IMR-90 (cell line): Measurements from ENCODE around the gene SMO. TPM values are rescaled to one million over a fixed set of nuclear protein-coding genes. Genes with fewer than 3 reads are reported as not detected.

Experiments used
- ATAC-seq: fragments of 200-7000 bp; cut with Tn5 transposase; 2 replicates; pipeline ENCODE4 v1.9.1; 2020; ENCODE audit warnings: low read depth, mild to moderate bottlenecking, moderate library complexity
- BruUV-seq: library from RNA; stranded (reverse); fragments of 400-500 nt; replicated peaks from 2 replicates; lab custom pipeline; 2021; lab: Mats Ljungman, UMichigan
- CTCF ChIA-PET: fragments of 300-600 bp; formaldehyde crosslinking; extraction: SDS; loops from one replicate; lab custom pipeline; 2021; ENCODE audit warnings: antibody characterized with exemption; lab: Yijun Ruan, JAX
- POLR2A ChIA-PET: fragments of 300-600 bp; sonication (Branson Sonifier 250); formaldehyde crosslinking; loops from one replicate; lab custom pipeline; 2022; ENCODE audit warnings: antibody characterized with exemption; ENCODE audit not compliant: unreplicated experiment; lab: Charles Lee
- DNase-seq: peaks from one replicate; pipeline ENCODE4 v3.0.0; 2013
- H2AFZ ChIP-seq: replicated peaks from 2 replicates; pipeline ENCODE3; 2013; ENCODE audit warnings: low read length, mild to moderate bottlenecking; ENCODE audit not compliant: poor library complexity
- H2AK5ac ChIP-seq: 2 replicates; pipeline ENCODE4 v1.6.1; 2013; ENCODE audit warnings: low read depth, low read length, inconsistent platforms
- H2AK9ac ChIP-seq: replicated peaks from 2 replicates; pipeline ENCODE3; 2013; ENCODE audit warnings: mild to moderate bottlenecking, low read depth, low read length, moderate library complexity; ENCODE audit not compliant: poor library complexity
- H2BK120ac ChIP-seq: 2 replicates; pipeline ENCODE4 v1.6.1; 2013; ENCODE audit warnings: low read depth, low read length, inconsistent platforms
- H2BK15ac ChIP-seq: 3 replicates; pipeline ENCODE4 v1.6.1; 2013; ENCODE audit warnings: low read depth, low read length, inconsistent platforms
- H2BK20ac ChIP-seq: 2 replicates; pipeline ENCODE4 v1.6.1; 2013; ENCODE audit warnings: low read depth, mild to moderate bottlenecking, inconsistent platforms, low read length, moderate library complexity
- H2BK5ac ChIP-seq: 2 replicates; pipeline ENCODE4 v1.6.1; 2013; ENCODE audit warnings: mild to moderate bottlenecking, low read depth, low read length, inconsistent platforms; ENCODE audit not compliant: poor library complexity, severe bottlenecking
- H3K14ac ChIP-seq: replicated peaks from 2 replicates; pipeline ENCODE4 v1.6.1; 2013; ENCODE audit warnings: low read depth, low read length, inconsistent platforms
- H3K18ac ChIP-seq: 2 replicates; pipeline ENCODE4 v1.6.1; 2013; ENCODE audit warnings: low read depth, low read length, control low read depth
- H3K23ac ChIP-seq: 2 replicates; pipeline ENCODE4 v1.6.1; 2013; ENCODE audit warnings: low read depth, low read length, inconsistent platforms
- H3K27ac ChIP-seq: 2 replicates; pipeline ENCODE4 v1.5.1; 2013; ENCODE audit warnings: mild to moderate bottlenecking, control low read depth, low read length; ENCODE audit not compliant: insufficient read depth
- H3K27me3 ChIP-seq: 2 replicates; pipeline ENCODE4 v1.6.1; 2013; ENCODE audit warnings: low read length; ENCODE audit not compliant: control insufficient read depth, insufficient read depth
- H3K36me3 ChIP-seq: 2 replicates; pipeline ENCODE4 v1.6.1; 2013; ENCODE audit warnings: low read length, mixed read lengths; ENCODE audit not compliant: control insufficient read depth, insufficient read depth
- H3K4ac ChIP-seq: 2 replicates; pipeline ENCODE4 v1.6.1; 2013; ENCODE audit warnings: low read depth, low read length, inconsistent platforms
- H3K4me1 ChIP-seq: 2 replicates; pipeline ENCODE4 v1.6.1; 2013; ENCODE audit warnings: low read length, mixed read lengths; ENCODE audit not compliant: control insufficient read depth, insufficient read depth
- H3K4me2 ChIP-seq: 2 replicates; pipeline ENCODE4 v1.6.1; 2013; ENCODE audit warnings: low read depth, mild to moderate bottlenecking, control low read depth, low read length, moderate library complexity
- H3K4me3 ChIP-seq: 2 replicates; pipeline ENCODE4 v1.5.1; 2013; ENCODE audit warnings: low read depth, mild to moderate bottlenecking, control low read depth, low read length, moderate library complexity; ENCODE audit not compliant: insufficient read depth
- H3K56ac ChIP-seq: 2 replicates; pipeline ENCODE4 v1.6.1; 2013; ENCODE audit warnings: low read length, inconsistent platforms; ENCODE audit not compliant: insufficient read depth; ENCODE audit errors: extremely low read depth
- H3K79me1 ChIP-seq, 2 experiments: 2 replicates each; pipeline ENCODE4 v1.6.1; 2013; ENCODE audit warnings: low read length in 2 of 2, inconsistent platforms in 1 of 2, low read depth in 1 of 2
- H3K9ac ChIP-seq: 2 replicates; pipeline ENCODE4 v1.6.1; 2013; ENCODE audit warnings: low read depth, low read length, control low read depth
- H3K9me1 ChIP-seq: 2 replicates; pipeline ENCODE4 v1.6.1; 2013; ENCODE audit warnings: low read length, inconsistent platforms; ENCODE audit not compliant: insufficient read depth
- H3K9me3 ChIP-seq: 2 replicates; pipeline ENCODE4 v1.6.1; 2013; ENCODE audit warnings: low read length; ENCODE audit not compliant: control insufficient read depth, insufficient read depth
- H4K20me1 ChIP-seq: 2 replicates; pipeline ENCODE4 v1.6.1; 2013; ENCODE audit warnings: low read length, inconsistent platforms; ENCODE audit not compliant: insufficient read depth
- H4K5ac ChIP-seq: 2 replicates; pipeline ENCODE4 v1.6.1; 2013; ENCODE audit warnings: mild to moderate bottlenecking, low read depth, low read length, control low read depth
- H4K8ac ChIP-seq, 2 experiments: 2 replicates each; pipeline ENCODE4 v1.6.1; 2013; ENCODE audit warnings: low read depth in 2 of 2, low read length in 2 of 2, control low read depth in 1 of 2, inconsistent platforms in 1 of 2
- H4K91ac ChIP-seq: 2 replicates; pipeline ENCODE4 v1.6.1; 2013; ENCODE audit warnings: low read depth, low read length, inconsistent platforms; ENCODE audit not compliant: insufficient read depth
- BHLHE40 ChIP-seq: fragments of 150-350 bp; IDR thresholded peaks from 2 replicates; pipeline ENCODE4 v1.6.1; 2016; ENCODE audit warnings: mild to moderate bottlenecking, low read depth, low read length
- CHD1 ChIP-seq: IDR thresholded peaks from 2 replicates; pipeline ENCODE4 v1.6.1; 2012; ENCODE audit warnings: low read depth, low read length, improper control_type of control experiment
- CTCF ChIP-seq: conservative IDR thresholded peaks from 2 replicates; pipeline ENCODE4 v1.5.1; 2012; ENCODE audit warnings: mild to moderate bottlenecking, low read depth, low read length, improper control_type of control experiment
- ELK1 ChIP-seq: fragments of 150-350 bp; IDR thresholded peaks from 2 replicates; pipeline ENCODE4 v1.6.1; 2016; ENCODE audit warnings: low read depth, mild to moderate bottlenecking, low read length, moderate library complexity, borderline replicate concordance
- FOS ChIP-seq: fragments of 150-350 bp; IDR thresholded peaks from 2 replicates; pipeline ENCODE4 v1.6.1; 2016; ENCODE audit warnings: low read depth, low read length
- MAZ ChIP-seq: IDR thresholded peaks from 2 replicates; pipeline ENCODE4 v1.6.1; 2012; ENCODE audit warnings: low read depth, mild to moderate bottlenecking, low read length, improper control_type of control experiment, moderate library complexity, borderline replicate concordance
- USF2 ChIP-seq: fragments of 150-350 bp; IDR thresholded peaks from 2 replicates; pipeline ENCODE4 v1.6.1; 2017; ENCODE audit warnings: mild to moderate bottlenecking, antibody characterized with exemption, low read length, low read depth
- WGBS, 2 experiments: methylation state at CpG; one replicate each; pipeline versions ENCODE4 v1.1.5 to v1.1.7; 2013; ENCODE audit warnings: missing lambda C conversion rate in 2 of 2; ENCODE audit not compliant: insufficient read length in 1 of 2; ENCODE audit errors: extremely low coverage in 2 of 2; 5-methylcytosine and 5-hydroxymethylcytosine counted together
- dilution Hi-C: fragments of 300-500 bp; cut with HindIII; formaldehyde crosslinking; loops from one replicate; pipeline ENCODE4 v1.14.3; 2018; ENCODE audit warnings: low sequenced_read_pairs; ENCODE audit not compliant: unreplicated experiment
- in situ Hi-C: fragments of 300-500 bp; cut with MboI; formaldehyde crosslinking; loops from 3 replicates; pipeline ENCODE4 v1.14.3; 2019; ENCODE audit warnings: low sequenced_read_pairs, inconsistent platforms, mixed read lengths
- intact Hi-C: fragments of 100-400 bp; cut with micrococcal nuclease; formaldehyde crosslinking; loops from 2 replicates; pipeline ENCODE4 v1.10.0; 2022
- polyA plus RNA-seq, 3 experiments: library from polyadenylated mRNA; depleted of rRNA; stranded (reverse); fragments of >200 nt; gene quantifications; 2 replicates each; pipeline ENCODE4 v1.2.3, GENCODE V29; 2012; ENCODE audit warnings: low replicate concordance in 1 of 3
- total RNA-seq: library from RNA; depleted of rRNA; stranded (reverse); fragments of >200 nt; gene quantifications from 2 replicates; pipeline ENCODE4 v1.2.3, GENCODE V29; 2012

The SMO gene
- total and polyA plus RNA-seq, 2 of the 4 experiments (the other 2 are of a cell fraction), result 18.5 to 24.7 TPM

DNA sequence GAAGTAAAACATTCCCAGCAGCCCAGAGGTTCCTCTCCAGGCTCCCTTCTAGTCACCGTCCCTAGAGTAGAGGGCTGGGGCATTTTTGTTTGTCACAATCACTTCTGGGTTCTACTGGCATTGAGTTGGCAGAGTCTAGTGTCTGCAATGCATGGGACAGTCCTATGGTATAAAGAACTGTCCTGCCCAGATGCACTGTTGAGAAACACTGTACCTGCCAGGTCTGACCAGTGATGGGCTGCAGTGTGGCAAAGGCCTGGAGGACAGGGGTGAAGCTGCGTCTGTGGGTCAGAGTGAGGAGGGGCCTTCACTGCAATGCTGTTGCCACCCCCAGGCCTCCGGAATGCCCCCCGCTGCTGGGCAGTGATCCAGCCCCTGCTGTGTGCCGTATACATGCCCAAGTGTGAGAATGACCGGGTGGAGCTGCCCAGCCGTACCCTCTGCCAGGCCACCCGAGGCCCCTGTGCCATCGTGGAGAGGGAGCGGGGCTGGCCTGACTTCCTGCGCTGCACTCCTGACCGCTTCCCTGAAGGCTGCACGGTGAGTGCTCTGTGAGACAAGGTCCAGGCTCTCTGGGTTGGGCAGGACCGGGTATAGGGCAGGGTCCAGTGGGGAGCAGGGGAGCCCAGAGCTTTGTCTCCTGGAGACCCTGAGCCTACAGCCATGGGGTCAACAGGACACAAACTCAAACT, 14.8 kb downstream of the SMO start:
- Histone ChIP-seq H3K9me1 (peaks cover 2% of the 10 kb centered on the region; the same call in 1 of the 2 replicates), H2BK15ac (no peak overlapping the region), H3K9me3 (no peaks in the 10 kb centered on the region), H2BK120ac (no peak overlapping the region), H3K9ac (no peak overlapping the region), H4K8ac (no peak overlapping the region), H3K4me1 (0 out of 2 replicates have a peak, but pooled peaks cover 1% of the 10 kb centered on the region), H3K14ac (no peak overlapping the region), H3K27ac (no peak overlapping the region), H3K4me2 (no peak overlapping the region), H3K36me3 (peaks cover 17% of the 10 kb centered on the region), H3K56ac (no peak overlapping the region), H2AFZ (no peak overlapping the region), H2AK9ac (no peak overlapping the region), H2BK20ac (no peak overlapping the region), H4K5ac (no peak overlapping the region), H3K4ac (no peak overlapping the region), H3K4me3 (no peak overlapping the region), H2BK5ac (no peak overlapping the region), H4K20me1 (no peaks in the 10 kb centered on the region; the same call in none of the 2 replicates), H3K18ac (no peak overlapping the region), H4K91ac (no peak overlapping the region), H2AK5ac (no peak overlapping the region), H3K23ac (no peak overlapping the region), H3K79me1 (peaks cover 0 to 18% of the 10 kb centered on the region in 2 experiments; a peak in 2 of 4 replicates), H3K27me3 (no peaks in the 10 kb centered on the region)
- no TSS peak for BruUV-seq
- ATAC-seq, result no peak
- ChIA-PET POLR2A (no interaction called here), CTCF (no interaction called here)
- DNase-seq, result no peak
- 86% methylated on average over 13 of the region's 14 CpGs; no CpG with 5 or more reads in 1 of the 2 experiments for WGBS, 2 experiments
- dilution Hi-C loops, result no loop called here
- no peak for TF ChIP-seq USF2
- no peak for TF ChIP-seq ELK1
- no peak for TF ChIP-seq CHD1
- TF ChIP-seq BHLHE40, result no peak
- no peak for TF ChIP-seq CTCF
- TF ChIP-seq FOS, result no peak
- no peak for TF ChIP-seq MAZ
- intact Hi-C loops, result no loop called here
- in situ Hi-C loops, result no loop called here
